ENCODE results near the gene FBLN2.

FBLN2 gene

DNA sequence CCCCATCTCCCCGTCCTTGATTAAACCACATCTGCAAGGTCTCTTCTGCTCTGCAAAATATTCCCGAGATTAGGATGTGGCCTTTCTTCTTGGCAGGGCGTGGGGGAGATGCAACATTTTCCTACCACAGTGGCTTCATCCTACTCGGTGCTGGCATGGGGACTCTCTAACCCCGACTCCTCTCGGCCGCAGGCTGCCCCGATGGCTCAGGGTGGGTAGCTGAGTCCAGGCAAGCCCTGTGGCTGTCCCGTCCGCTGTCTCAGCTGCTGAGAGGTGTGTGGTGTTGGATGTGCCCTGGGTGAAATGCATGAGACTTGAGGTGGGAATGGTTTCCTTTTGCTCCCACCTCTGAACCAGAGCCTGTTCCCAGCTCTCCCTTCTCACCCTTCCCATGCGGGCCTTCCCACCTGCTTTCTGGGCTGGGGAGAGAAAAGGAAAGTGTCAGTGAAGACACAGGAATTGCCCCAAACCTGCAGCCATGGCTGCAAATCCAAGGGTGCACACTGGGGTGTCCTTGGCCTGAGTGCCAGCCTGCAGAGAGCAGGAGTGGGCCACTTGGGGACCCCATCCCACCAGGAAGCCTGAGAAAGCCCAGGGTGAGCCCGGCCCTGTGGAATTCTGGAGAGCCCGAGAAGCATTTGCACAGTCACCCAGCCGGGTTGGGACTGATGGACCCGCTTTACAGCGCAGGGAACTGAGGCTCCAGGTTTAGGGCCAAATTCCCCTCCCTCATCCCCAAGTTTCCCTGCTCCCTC is 115.0 kb downstream of the FBLN2 start:
- DNase-seq (ENCODE audit: low read depth in 2 of 2) = no peak

DNA sequence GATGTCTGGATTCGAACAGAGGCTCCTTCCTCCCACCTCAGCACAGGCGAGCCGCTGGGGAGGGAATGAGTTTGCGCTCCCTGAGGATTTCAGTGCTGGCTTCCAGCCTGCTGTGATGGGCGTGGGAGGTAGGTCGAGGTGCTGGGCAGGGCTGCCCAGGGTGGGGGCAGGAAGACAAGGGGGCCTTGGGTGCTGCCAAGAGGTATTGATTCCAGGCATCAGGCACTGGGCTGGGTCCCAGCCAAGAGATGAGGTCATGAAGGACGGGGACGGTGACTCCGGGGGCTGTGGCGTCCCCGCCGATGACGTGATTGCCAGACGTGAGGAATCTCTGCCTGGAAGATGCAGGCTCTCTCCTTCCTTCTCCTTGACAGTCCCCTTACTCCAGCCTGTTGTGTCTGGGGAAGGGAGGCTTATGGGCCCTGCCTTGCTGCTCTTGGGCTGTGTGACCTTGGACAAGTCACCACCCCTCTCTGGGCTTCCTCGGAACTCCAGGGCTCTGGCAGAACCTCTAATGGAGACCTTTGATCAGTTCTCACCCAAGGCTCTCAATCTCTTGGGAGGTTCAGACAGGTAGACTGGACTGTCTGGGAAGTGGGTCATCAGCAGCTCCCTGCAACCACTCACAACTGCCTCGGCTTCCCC is 116.8 kb downstream of the FBLN2 start:
- no peak for DNase-seq (ENCODE audit: low read depth in 2 of 2)

DNA sequence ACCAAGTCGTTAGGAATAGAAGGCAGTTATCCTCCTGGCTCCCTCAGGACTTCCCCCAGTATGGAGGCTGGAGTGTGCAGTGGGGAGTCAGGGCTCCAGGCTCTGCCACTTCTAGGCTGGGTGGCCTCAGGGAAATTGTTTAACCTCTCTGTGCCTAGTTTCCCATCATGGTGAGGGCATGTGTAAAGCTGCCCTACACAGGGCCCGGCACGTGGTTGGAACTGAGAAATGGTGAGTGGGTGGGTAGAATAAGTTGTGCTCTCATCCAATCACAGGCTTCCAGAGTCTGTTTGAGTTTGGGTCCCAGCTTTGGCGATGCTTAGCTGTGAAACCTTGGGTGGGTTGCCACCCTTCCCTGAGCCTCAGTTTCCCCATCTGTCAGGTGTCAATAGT is 117.3 kb downstream of the FBLN2 start:
- DNase-seq (ENCODE audit: low read depth in 2 of 2) = no peak

- no peak for DNase-seq (ENCODE audit: low read depth in 2 of 2)
These were observed 118.1 kb downstream of the FBLN2 start for GRCh38 chr3:13666781-13667709.

GRCh38 chr3:13668136-13668535 is 119.2 kb downstream of the FBLN2 start:
- no peak for DNase-seq (ENCODE audit: low read depth in 2 of 2)

GRCh38 chr3:13669457-13669856 is 120.5 kb downstream of the FBLN2 start:
- no peak for DNase-seq (ENCODE audit: low read depth in 2 of 2)

DNA sequence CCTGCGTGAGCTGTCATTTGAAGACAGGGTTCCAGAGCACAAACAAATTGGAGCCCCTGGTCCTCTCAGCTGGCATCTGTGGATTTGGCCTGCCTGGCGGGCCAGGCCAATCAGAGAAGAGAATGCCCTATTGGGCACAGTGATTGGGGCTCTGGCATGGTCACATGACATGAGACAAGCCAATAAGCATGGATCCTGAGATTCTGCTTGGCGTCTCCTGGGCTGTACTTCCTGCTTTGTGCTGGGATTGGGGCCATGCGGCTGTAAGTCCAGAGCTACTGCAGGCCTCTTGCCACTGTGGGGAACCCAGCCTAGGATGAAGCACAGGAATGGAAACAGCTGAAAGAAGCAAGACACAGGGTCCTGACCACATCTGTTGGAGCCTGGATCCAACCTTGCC is 121.4 kb downstream of the FBLN2 start:
- no peak for DNase-seq (ENCODE audit: low read depth in 2 of 2)

DNA sequence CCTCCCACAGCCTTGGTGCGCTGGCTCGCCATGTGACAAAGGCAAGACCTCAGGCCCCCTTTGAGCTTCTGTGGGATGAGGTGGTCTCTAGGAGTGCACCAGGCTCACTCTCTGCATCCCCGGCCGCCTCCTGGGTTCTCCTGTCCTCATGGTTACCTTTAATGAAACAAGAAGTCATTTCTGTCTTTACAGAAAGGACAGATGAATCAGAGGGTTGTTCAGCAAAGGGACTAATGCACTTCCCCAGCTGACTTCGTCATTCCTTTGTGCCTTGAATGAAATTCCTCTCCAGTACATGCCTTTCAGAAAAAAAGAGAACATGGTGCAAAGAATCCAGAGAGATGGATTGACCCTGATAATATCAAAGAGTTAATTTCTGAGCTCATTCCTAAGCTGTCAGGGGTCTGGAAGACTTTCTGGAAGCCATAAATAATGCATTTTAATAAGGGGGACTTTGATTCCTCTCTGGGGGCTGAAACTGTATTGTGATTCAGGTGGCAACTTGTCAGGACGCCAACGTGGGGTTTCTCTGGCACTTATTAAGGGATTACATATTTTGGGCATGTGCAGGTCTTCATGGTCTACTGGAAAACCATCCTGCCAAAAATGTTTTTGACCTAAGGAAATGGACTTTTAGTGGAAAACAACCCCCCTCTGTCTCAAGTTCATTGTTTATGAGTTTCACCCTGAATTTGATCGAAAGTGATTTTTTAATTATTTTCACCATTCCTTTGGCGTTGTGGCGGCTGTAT is 122.7 kb downstream of the FBLN2 start:
- DNase-seq (ENCODE audit: low read depth in 2 of 2) = no peak

DNA sequence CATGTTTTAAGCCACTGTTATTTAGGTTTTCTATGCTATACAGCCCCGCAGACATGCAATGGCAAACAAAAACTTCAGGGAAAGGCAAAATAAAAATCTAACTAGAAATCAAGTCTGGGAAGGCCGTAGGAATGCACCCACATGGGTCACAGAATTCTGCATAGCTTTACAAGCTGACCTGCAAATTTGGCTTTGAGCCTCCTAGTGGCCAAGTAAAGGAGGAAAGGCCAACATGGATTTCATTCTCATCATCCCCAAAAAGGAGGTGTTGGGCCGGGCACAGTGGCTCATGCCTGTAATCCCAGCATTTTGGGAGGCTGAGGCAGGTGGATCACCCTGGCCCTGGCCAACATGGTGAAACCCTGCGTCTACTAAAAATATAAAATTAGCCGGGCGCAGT is 124.3 kb downstream of the FBLN2 start:
- no peak for DNase-seq (ENCODE audit: low read depth in 2 of 2)

DNA sequence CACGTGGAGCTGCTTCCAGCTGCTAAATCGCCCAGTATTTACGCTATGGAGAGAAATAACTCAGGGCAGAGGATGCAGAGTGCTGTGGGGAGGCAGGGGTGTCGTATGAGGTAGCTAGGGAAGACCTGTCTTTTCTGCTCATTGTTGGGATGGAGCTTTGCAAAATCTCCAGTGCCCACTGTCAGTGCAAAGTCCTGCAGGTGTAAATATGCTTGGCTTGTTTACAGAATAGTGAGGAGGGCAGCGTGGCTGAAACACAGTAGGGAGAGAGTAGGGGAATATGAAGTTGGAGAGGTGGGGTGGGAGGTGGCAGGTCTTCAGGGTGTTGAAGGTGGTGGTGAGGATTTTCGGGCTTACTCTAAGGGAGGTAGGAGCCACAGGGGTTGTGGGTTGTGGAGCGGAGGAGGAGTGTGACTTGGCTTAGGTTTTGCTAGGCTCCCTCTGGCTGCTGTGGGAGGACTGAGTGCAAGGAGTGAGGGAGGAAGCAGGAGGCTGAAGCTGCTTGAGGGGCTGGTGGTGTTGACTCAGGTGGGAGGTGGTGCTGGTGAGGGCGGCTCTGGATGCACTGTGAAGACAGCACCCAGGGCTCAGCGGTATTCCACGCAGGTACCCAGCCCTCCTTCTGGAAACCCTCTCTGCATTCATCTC is 125.7 kb downstream of the FBLN2 start:
- DNase-seq (ENCODE audit: low read depth in 2 of 2) = no peak

GRCh38 chr3:13676356-13677017 is 127.6 kb downstream of the FBLN2 start:
- DNase-seq (ENCODE audit: low read depth in 2 of 2) = no peak

DNA sequence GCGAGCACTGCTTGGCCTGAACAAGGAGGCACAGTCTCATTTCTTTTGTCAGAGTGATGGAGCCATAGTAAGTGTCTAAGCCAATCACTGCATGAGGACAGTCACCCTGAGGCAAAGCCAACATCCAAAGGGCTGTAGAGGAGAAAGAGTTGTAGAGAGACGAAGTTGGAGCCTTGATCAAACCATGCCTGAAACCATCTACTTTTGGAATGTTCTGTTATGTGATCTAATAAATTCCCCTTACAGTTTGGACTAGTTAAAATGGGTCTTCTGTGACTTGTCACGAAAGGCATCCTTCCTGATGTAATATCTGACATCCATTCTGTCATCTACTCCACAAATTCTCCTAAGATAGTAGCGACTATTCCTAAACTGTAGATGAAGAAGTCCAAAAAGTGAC is 128.3 kb downstream of the FBLN2 start:
- DNase-seq (ENCODE audit: low read depth in 2 of 2) = no peak

GRCh38 chr3:13681931-13682330 is 133.0 kb downstream of the FBLN2 start:
- no peak for DNase-seq (ENCODE audit: low read depth in 2 of 2)

DNA sequence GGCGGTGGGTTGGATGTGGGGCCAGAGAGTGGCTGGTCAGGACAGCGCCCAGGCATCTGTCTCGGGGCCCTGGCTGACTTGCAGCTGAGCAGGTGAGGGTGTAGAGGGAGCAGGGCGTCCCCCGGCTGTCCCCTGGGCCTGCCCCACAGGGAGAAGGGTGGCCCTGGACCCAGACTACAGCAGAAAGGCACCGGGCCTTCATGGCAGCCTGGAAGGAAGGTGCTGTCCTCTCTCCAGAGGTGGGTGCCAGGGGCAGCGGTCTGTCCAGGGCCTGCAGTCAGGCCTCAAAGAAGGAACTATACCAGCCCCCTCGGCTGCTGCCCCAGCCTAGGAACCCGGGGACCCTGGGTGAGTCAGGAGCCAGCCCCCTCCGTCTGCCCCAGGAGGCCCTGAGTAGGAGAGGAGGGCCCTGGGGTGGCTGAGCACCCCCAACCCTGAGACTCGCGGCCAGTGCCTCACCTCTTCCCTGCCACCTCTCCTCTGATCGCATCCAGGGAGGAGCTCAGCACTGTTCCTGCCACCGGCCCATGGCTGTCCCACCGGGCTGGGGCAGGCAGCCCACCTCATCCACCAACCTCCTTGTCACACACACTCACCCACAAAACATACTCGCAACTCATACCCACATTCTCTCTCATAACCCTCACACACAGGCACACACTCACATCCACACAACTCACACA is 133.5 kb downstream of the FBLN2 start:
- DNase-seq (ENCODE audit: low read depth in 2 of 2) = no peak

- DNase-seq (ENCODE audit: low read depth in 2 of 2) = no peak
These were observed 134.4 kb downstream of the FBLN2 start for GRCh38 chr3:13683288-13683687.

- no peak for DNase-seq (ENCODE audit: low read depth in 2 of 2)
These were observed 134.8 kb downstream of the FBLN2 start for GRCh38 chr3:13683772-13684171.

DNA sequence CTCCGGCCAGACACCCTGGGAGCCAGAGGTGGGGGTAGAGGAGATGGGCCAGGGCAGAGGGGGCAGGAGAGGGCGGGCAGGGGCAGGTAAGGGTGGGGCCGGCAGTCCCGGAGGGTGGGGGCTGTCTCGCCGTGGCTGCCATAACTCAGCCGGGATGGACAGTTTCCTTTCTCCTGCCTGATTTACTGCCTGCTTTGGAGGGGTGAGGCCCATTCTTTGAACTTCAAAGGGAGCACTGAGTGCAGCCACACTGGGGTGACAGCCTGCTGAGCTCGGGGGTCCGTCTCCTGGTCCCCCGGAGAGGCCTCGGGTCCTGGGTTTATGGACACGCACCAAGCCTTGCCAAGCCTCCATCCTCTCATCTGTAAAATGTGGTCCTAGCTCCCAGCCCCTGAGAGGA is 135.4 kb downstream of the FBLN2 start:
- no peak for DNase-seq (ENCODE audit: low read depth in 2 of 2)

- DNase-seq (ENCODE audit: low read depth in 2 of 2) = no peak
These were observed 135.9 kb downstream of the FBLN2 start for GRCh38 chr3:13684854-13685253.

DNA sequence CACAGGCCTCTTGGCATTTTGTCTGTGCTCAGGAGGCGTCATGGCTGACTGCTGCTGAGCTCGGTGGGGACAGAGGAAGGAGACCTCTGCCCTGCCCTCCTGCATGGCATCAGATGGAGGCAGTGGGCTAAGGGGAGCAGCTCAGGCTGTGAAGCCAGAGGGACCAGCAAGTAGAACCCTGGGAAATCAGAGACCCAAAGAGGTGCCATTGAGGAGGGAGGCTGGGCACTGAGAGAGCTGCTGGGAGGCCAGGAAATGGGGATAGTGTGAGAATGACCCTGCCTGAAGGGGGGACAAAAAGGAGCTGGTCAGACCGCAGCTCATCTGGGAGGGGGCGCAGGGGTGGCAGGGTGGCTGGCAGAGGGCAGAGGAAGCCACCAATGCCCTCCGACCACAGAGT is 136.8 kb downstream of the FBLN2 start:
- no peak for DNase-seq (ENCODE audit: low read depth in 2 of 2)

Data from stimulated activated CD4-positive, alpha-beta T cell treated with anti-CD3 and anti-CD28 coated beads, Interleukin-1b, Interleukin-23, amount 100 ng/mL, for 1 hour (primary cell).